WTC11 (cell line): ENCODE results near the gene CLHC1. TPM values are rescaled to one million over a fixed set of nuclear protein-coding genes. Genes with fewer than 3 reads are reported as not detected.

Experiments
- ATAC-seq: fragments of 200-7000 bp; cut with Tn5 transposase; 2 replicates; pipeline ENCODE4 v1.10.0; 2021; ENCODE audit warnings: mild to moderate bottlenecking, moderate library complexity
- CTCF ChIA-PET: fragments of 300-600 bp; sonication (Branson Sonifier 250); formaldehyde crosslinking; loops from one replicate; lab custom pipeline; 2021; ENCODE audit warnings: antibody characterized with exemption; lab: Charles Lee
- POLR2A ChIA-PET: fragments of 350-600 bp; sonication (Branson Sonifier 250); formaldehyde crosslinking; loops from one replicate; lab custom pipeline; 2021; ENCODE audit warnings: antibody characterized with exemption; lab: Charles Lee
- DNase-seq: peaks from one replicate; pipeline ENCODE4 v3.0.0; 2021; ENCODE audit warnings: low spot score
- H3K27ac Mint-ChIP-seq: 2 replicates; pipeline ENCODE4 v1.8.0; 2021; ENCODE audit warnings: mixed read lengths
- H3K27me3 Mint-ChIP-seq: 2 replicates; pipeline ENCODE4 v1.8.0; 2021; ENCODE audit warnings: low read depth, mild to moderate bottlenecking, moderate library complexity, mixed read lengths
- H3K36me3 Mint-ChIP-seq: 2 replicates; pipeline ENCODE4 v1.8.0; 2021; ENCODE audit warnings: mixed read lengths
- H3K4me1 Mint-ChIP-seq: 2 replicates; pipeline ENCODE4 v1.8.0; 2022; ENCODE audit warnings: mixed read lengths
- H3K4me3 Mint-ChIP-seq: 2 replicates; pipeline ENCODE4 v1.8.0; 2021; ENCODE audit warnings: mild to moderate bottlenecking, moderate library complexity, mixed read lengths
- H3K9me3 Mint-ChIP-seq: 2 replicates; pipeline ENCODE4 v1.8.0; 2021; ENCODE audit warnings: mixed read lengths
- ESRRA ChIP-seq: sonication (generic); formaldehyde crosslinking; IDR thresholded peaks from 2 replicates; pipeline ENCODE4 v1.8.1; 2022; ENCODE audit warnings: mild to moderate bottlenecking, missing genetic modification reagents, borderline replicate concordance
- FOXK1 ChIP-seq: sonication (generic); formaldehyde crosslinking; IDR thresholded peaks from 2 replicates; pipeline ENCODE4 v1.8.0; 2022; ENCODE audit warnings: mild to moderate bottlenecking, moderate library complexity, missing genetic modification reagents
- IRF2 ChIP-seq: sonication (generic); formaldehyde crosslinking; IDR thresholded peaks from 2 replicates; pipeline ENCODE4 v1.8.0; 2022; ENCODE audit warnings: low read depth, missing genetic modification reagents, borderline replicate concordance
- SOX15 ChIP-seq: fragments of 250-450 bp; sonication (Bioruptor Pico); IDR thresholded peaks from 2 replicates; pipeline ENCODE4 v1.9.0; 2021; ENCODE audit warnings: mild to moderate bottlenecking
- TEAD4 ChIP-seq: sonication (generic); formaldehyde crosslinking; IDR thresholded peaks from 2 replicates; pipeline ENCODE4 v1.8.0; 2022; ENCODE audit warnings: mild to moderate bottlenecking, missing genetic modification reagents
- TP53 ChIP-seq: sonication (generic); formaldehyde crosslinking; IDR thresholded peaks from 2 replicates; pipeline ENCODE4 v1.8.1; 2023; ENCODE audit warnings: mild to moderate bottlenecking, missing genetic modification reagents
- ZNF121 ChIP-seq: sonication (generic); formaldehyde crosslinking; IDR thresholded peaks from 2 replicates; pipeline ENCODE4 v1.8.0; 2023; ENCODE audit warnings: missing genetic modification reagents
- ZNF219 ChIP-seq: sonication (generic); formaldehyde crosslinking; IDR thresholded peaks from 2 replicates; pipeline ENCODE4 v1.8.0; 2023; ENCODE audit warnings: missing genetic modification reagents, mild to moderate bottlenecking, borderline replicate concordance
- ZNF317 ChIP-seq: sonication (generic); formaldehyde crosslinking; IDR thresholded peaks from 2 replicates; pipeline ENCODE4 v1.8.1; 2023; ENCODE audit warnings: low read depth, mild to moderate bottlenecking, moderate library complexity, missing genetic modification reagents, borderline replicate concordance
- ZNF671 ChIP-seq: fragments of 250-450 bp; sonication (Bioruptor Pico); IDR thresholded peaks from 2 replicates; pipeline ENCODE4 v1.8.0; 2021; ENCODE audit warnings: mild to moderate bottlenecking
- total RNA-seq: library from RNA; stranded (reverse); gene quantifications from 3 replicates; pipeline ENCODE4 v1.2.3, GENCODE V29; 2021
- TF ChIP-seq, protein P1 (sequence below): sonication (generic); formaldehyde crosslinking; IDR thresholded peaks from 2 replicates; pipeline ENCODE4 v1.8.0; 2022; ENCODE audit warnings: mild to moderate bottlenecking, missing genetic modification reagents
- TF ChIP-seq, protein P2 (sequence below): sonication (generic); formaldehyde crosslinking; IDR thresholded peaks from 2 replicates; pipeline ENCODE4 v1.8.0; 2022; ENCODE audit warnings: mild to moderate bottlenecking, missing genetic modification reagents
- TF ChIP-seq, protein P3 (sequence below): sonication (generic); formaldehyde crosslinking; IDR thresholded peaks from 2 replicates; pipeline ENCODE4 v1.8.1; 2023; ENCODE audit warnings: mild to moderate bottlenecking, missing genetic modification reagents, borderline replicate concordance
- TF ChIP-seq, protein P4 (sequence below): sonication (generic); formaldehyde crosslinking; IDR thresholded peaks from 2 replicates; pipeline ENCODE4 v1.8.0; 2023; ENCODE audit warnings: missing genetic modification reagents
- TF ChIP-seq, protein P5 (sequence below): sonication (generic); formaldehyde crosslinking; IDR thresholded peaks from 2 replicates; pipeline ENCODE4 v1.8.1; 2022; ENCODE audit warnings: low read depth, mild to moderate bottlenecking, moderate library complexity, missing genetic modification reagents, borderline replicate concordance

Gene CLHC1
- total RNA-seq, 1 experiment from 2014 or later: 7.5 TPM

DNA sequence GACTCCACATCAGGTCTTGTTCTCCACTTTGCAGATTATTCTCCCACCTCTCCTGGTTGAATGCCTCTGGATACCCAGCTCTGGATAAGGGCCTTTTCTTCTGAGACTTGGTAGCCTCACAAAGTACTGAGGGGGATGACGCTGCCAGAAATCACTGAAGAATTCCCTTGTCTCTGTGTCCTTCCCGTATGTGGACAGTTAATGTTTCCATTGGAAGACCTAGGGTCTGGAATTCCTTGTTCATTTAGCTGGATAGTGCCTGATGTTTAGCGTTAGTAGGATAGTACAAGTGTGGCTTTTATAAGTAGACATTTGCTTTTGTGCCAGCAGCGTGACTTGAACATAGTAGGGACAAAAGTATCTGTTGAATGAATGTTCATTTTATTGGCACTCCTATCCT is 76.9 kb downstream of the CLHC1 start (continued):
- TF ChIP-seq IRF2 (CRISPR knock-in tag) (no peak), ZNF121 (CRISPR knock-in tag) (no peak), FOXK1 (no peak)
- TF ChIP-seq, protein P1, sequence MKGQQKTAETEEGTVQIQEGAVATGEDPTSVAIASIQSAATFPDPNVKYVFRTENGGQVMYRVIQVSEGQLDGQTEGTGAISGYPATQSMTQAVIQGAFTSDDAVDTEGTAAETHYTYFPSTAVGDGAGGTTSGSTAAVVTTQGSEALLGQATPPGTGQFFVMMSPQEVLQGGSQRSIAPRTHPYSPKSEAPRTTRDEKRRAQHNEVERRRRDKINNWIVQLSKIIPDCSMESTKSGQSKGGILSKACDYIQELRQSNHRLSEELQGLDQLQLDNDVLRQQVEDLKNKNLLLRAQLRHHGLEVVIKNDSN: no peak

DNA sequence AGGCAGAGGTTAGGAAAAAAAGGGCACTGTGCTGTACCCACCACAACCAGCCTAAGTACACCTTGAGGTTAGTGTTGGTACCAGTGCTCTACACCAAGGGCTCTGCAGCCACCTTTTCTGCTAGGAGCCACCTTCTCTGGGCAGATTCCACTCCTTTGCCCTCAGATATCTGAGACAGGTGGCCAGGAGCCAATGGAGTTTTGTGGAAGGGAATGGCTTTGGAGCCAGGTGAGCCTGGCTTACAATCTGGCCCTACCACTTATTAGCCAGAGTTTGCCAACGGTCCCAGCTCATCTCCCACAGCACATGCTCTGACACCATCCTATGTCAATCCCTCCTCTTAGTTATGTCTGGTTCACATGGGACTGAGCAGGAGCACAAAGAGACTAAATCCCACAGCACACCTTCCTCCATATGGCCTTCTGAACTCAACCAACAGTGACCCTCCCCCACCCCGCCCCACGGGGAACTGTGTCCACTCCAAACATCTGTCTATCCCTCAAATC is 77.5 kb downstream of the CLHC1 start:
- POLR2A ChIA-PET: no interaction called here
- H3K4me1 Mint-ChIP-seq: peaks cover 30% of the 10 kb centered on the region

More for the DNA sequence above, 77.5 kb downstream of the CLHC1 start:
- ATAC-seq (no peak), DNase-seq (no peak)
- Mint-ChIP-seq H3K9me3 (no peaks in the 10 kb centered on the region), H3K27ac (no peak overlapping the region), H3K36me3 (no peaks in the 10 kb centered on the region), H3K4me3 (no peak overlapping the region), H3K27me3 (no peaks in the 10 kb centered on the region)
- TF ChIP-seq ESRRA (CRISPR knock-in tag) (no peak), TP53 (no peak), SOX15 (CRISPR knock-in tag) (no peak), ZNF671 (CRISPR knock-in tag) (no peak), TEAD4 (CRISPR knock-in tag) (no peak), ZNF317 (CRISPR knock-in tag) (no peak), ZNF219 (CRISPR knock-in tag) (no peak)
- TF ChIP-seq, protein P1: no peak
- TF ChIP-seq, protein P2, sequence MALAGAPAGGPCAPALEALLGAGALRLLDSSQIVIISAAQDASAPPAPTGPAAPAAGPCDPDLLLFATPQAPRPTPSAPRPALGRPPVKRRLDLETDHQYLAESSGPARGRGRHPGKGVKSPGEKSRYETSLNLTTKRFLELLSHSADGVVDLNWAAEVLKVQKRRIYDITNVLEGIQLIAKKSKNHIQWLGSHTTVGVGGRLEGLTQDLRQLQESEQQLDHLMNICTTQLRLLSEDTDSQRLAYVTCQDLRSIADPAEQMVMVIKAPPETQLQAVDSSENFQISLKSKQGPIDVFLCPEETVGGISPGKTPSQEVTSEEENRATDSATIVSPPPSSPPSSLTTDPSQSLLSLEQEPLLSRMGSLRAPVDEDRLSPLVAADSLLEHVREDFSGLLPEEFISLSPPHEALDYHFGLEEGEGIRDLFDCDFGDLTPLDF (CRISPR knock-in tag): no peak
- TF ChIP-seq, protein P3, sequence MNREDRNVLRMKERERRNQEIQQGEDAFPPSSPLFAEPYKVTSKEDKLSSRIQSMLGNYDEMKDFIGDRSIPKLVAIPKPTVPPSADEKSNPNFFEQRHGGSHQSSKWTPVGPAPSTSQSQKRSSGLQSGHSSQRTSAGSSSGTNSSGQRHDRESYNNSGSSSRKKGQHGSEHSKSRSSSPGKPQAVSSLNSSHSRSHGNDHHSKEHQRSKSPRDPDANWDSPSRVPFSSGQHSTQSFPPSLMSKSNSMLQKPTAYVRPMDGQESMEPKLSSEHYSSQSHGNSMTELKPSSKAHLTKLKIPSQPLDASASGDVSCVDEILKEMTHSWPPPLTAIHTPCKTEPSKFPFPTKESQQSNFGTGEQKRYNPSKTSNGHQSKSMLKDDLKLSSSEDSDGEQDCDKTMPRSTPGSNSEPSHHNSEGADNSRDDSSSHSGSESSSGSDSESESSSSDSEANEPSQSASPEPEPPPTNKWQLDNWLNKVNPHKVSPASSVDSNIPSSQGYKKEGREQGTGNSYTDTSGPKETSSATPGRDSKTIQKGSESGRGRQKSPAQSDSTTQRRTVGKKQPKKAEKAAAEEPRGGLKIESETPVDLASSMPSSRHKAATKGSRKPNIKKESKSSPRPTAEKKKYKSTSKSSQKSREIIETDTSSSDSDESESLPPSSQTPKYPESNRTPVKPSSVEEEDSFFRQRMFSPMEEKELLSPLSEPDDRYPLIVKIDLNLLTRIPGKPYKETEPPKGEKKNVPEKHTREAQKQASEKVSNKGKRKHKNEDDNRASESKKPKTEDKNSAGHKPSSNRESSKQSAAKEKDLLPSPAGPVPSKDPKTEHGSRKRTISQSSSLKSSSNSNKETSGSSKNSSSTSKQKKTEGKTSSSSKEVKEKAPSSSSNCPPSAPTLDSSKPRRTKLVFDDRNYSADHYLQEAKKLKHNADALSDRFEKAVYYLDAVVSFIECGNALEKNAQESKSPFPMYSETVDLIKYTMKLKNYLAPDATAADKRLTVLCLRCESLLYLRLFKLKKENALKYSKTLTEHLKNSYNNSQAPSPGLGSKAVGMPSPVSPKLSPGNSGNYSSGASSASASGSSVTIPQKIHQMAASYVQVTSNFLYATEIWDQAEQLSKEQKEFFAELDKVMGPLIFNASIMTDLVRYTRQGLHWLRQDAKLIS (CRISPR knock-in tag): no peak
- TF ChIP-seq, protein P4, sequence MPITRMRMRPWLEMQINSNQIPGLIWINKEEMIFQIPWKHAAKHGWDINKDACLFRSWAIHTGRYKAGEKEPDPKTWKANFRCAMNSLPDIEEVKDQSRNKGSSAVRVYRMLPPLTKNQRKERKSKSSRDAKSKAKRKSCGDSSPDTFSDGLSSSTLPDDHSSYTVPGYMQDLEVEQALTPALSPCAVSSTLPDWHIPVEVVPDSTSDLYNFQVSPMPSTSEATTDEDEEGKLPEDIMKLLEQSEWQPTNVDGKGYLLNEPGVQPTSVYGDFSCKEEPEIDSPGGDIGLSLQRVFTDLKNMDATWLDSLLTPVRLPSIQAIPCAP (CRISPR knock-in tag): no peak
- TF ChIP-seq, protein P5, sequence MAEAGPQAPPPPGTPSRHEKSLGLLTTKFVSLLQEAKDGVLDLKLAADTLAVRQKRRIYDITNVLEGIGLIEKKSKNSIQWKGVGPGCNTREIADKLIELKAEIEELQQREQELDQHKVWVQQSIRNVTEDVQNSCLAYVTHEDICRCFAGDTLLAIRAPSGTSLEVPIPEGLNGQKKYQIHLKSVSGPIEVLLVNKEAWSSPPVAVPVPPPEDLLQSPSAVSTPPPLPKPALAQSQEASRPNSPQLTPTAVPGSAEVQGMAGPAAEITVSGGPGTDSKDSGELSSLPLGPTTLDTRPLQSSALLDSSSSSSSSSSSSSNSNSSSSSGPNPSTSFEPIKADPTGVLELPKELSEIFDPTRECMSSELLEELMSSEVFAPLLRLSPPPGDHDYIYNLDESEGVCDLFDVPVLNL (CRISPR knock-in tag): no peak
- CTCF ChIA-PET: interaction anchor here (0.6 kb wide), 1 partner anchor 93 kb away, joined by 4 read pairs; no protein-coding TSS in a partner anchor
